ENCODE data around the gene AGAP1. TPM values are rescaled to one million over a fixed set of nuclear protein-coding genes. Genes with fewer than 3 reads are reported as not detected.

AGAP1 gene
- total RNA-seq, 2 donors from 2014 or later, result 16.1 to 40.1 TPM

DNA sequence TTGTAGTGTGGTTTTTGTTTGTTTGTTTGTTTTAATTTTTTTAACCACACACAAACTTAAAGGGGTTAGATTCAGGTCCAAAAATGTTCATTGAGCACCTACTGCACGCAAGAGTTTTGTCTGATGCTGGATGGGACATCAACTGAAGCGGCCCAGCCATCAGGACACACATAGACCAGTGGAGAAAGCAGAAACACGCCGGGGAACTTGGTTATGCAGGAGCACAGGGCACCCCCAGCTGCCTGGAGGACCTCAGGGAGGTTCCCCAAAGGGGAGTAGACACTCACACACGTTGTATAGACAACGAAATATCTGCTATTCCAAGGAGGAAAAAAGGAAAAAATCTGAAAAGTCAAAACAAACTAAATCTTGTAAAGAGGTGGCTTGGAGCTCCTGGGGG, 482.7 kb downstream of the AGAP1 start:
- 92% methylated on average over 6 of the region's 6 CpGs for WGBS
- no peak for DNase-seq (ENCODE audit: low spot score)
- intact Hi-C loops (cut with DNase I), result no loop called here
- no peak overlapping the region for H3K27ac ChIP-seq
- no peak overlapping the region for H3K4me3 ChIP-seq
- no peaks in the 10 kb centered on the region for H3K4me1 ChIP-seq (replicated peaks)
- TF ChIP-seq, protein P1, sequence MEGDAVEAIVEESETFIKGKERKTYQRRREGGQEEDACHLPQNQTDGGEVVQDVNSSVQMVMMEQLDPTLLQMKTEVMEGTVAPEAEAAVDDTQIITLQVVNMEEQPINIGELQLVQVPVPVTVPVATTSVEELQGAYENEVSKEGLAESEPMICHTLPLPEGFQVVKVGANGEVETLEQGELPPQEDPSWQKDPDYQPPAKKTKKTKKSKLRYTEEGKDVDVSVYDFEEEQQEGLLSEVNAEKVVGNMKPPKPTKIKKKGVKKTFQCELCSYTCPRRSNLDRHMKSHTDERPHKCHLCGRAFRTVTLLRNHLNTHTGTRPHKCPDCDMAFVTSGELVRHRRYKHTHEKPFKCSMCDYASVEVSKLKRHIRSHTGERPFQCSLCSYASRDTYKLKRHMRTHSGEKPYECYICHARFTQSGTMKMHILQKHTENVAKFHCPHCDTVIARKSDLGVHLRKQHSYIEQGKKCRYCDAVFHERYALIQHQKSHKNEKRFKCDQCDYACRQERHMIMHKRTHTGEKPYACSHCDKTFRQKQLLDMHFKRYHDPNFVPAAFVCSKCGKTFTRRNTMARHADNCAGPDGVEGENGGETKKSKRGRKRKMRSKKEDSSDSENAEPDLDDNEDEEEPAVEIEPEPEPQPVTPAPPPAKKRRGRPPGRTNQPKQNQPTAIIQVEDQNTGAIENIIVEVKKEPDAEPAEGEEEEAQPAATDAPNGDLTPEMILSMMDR (IDR thresholded peaks at IDR 0.05), result no peak
- no peak for TF ChIP-seq POLR2AphosphoS5 (IDR thresholded peaks at IDR 0.05)
- no peak for TF ChIP-seq POLR2A (IDR thresholded peaks at IDR 0.05)
- H3K27me3 ChIP-seq (replicated peaks; ENCODE audit: insufficient read depth), result no peaks in the 10 kb centered on the region
- no peaks in the 10 kb centered on the region for H3K36me3 ChIP-seq
- H3K9me3 ChIP-seq, result no peaks in the 10 kb centered on the region

DNA sequence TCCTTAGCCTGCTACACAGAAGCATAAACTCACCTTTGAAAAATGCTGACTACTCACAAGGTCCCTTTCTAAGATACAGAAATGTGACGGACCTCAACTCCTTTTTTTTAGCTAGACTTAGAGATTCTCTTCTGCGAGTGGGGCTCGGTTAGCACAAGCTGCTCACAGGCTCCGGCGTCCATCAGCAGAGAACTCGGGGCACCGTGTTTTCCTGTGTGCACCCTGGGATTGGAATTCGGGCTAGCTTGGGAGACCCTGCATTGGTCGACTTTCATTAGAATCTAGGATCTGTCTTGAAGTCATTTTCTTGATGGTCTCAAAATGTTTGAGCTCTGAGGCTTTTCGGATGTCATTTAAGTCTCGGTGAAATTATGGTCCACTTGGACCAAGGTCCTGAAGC, 483.1 kb downstream of the AGAP1 start:
- no peak for TF ChIP-seq POLR2AphosphoS5 (IDR thresholded peaks at IDR 0.05)
- TF ChIP-seq, protein P1 (IDR thresholded peaks at IDR 0.05), result no peak
- no peak for TF ChIP-seq POLR2A (IDR thresholded peaks at IDR 0.05)

DNA sequence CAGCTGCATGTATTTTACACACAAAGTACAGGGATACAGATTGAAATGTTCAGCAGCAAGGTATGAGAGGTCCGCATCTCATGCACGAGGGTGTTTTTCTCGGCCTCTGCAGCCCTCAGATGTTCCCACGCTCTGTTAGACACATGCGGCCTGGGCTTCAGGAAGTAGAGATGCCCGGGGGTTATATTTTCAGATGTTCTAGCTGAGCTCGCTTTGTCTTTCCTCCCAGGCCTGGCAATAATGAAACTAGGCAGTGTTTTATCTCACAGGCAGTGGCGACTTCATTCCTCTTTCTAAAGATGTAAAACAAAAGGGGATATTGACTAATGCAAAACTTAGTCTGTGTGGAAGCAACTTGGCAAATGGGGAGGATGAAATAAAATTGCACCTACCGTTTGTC, 483.6 kb downstream of the AGAP1 start:
- Histone ChIP-seq H3K9me3 (no peaks in the 10 kb centered on the region), H3K27me3 (replicated peaks; ENCODE audit: insufficient read depth) (no peaks in the 10 kb centered on the region), H3K4me3 (no peak overlapping the region), H3K4me1 (replicated peaks) (no peaks in the 10 kb centered on the region), H3K27ac (no peak overlapping the region), H3K36me3 (no peaks in the 10 kb centered on the region)
- DNase-seq (ENCODE audit: low spot score), result no peak
- WGBS, result 93% methylated on average over 9 of the region's 9 CpGs
- TF ChIP-seq POLR2A (IDR thresholded peaks at IDR 0.05) (no peak), POLR2AphosphoS5 (IDR thresholded peaks at IDR 0.05) (no peak)
- TF ChIP-seq, protein P1 (IDR thresholded peaks at IDR 0.05), result no peak
- intact Hi-C loops (cut with DNase I), result no loop called here

More for the DNA sequence above, 483.1 kb downstream of the AGAP1 start:
- H3K4me1 ChIP-seq (replicated peaks), result no peaks in the 10 kb centered on the region
- no peak for DNase-seq (ENCODE audit: low spot score)
- 97% methylated on average over 11 of the region's 11 CpGs for whole genome bisulfite sequencing
- no peaks in the 10 kb centered on the region for H3K9me3 ChIP-seq
- no peak overlapping the region for H3K4me3 ChIP-seq
- no peak overlapping the region for H3K27ac ChIP-seq
- H3K36me3 ChIP-seq, result no peaks in the 10 kb centered on the region
- H3K27me3 ChIP-seq (replicated peaks; ENCODE audit: insufficient read depth), result no peaks in the 10 kb centered on the region
- intact Hi-C loops (cut with DNase I), result no loop called here

DNA sequence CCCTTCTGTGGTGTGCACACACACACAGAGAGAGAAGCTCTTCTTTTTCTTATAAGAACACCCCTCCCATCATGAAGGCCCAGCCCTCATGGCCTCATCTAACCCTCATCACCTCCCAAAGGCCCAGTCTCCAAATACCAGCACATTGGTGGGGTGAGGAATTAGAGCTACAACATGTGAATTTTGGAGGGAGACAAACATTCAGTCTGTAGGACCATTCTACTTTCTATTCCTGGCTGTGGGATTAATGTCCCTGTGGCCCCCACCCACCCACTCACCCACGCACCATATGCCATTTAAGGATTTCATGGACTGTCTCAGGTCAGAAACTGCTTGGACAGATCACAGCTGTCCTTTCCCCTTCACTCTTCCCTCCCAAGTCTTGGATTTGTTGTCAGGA, 484.2 kb downstream of the AGAP1 start:
- Histone ChIP-seq H3K27me3 (replicated peaks; ENCODE audit: insufficient read depth) (no peaks in the 10 kb centered on the region), H3K36me3 (no peaks in the 10 kb centered on the region), H3K4me1 (replicated peaks) (no peaks in the 10 kb centered on the region), H3K27ac (no peak overlapping the region), H3K4me3 (no peak overlapping the region), H3K9me3 (no peaks in the 10 kb centered on the region)
- TF ChIP-seq, protein P1 (IDR thresholded peaks at IDR 0.05), result no peak
- TF ChIP-seq POLR2AphosphoS5 (IDR thresholded peaks at IDR 0.05) (no peak), POLR2A (IDR thresholded peaks at IDR 0.05) (no peak)
- 92% methylated on average over 1 of the region's 1 CpG for WGBS
- intact Hi-C loops (cut with DNase I), result no loop called here
- no peak for DNase-seq (ENCODE audit: low spot score)

DNA sequence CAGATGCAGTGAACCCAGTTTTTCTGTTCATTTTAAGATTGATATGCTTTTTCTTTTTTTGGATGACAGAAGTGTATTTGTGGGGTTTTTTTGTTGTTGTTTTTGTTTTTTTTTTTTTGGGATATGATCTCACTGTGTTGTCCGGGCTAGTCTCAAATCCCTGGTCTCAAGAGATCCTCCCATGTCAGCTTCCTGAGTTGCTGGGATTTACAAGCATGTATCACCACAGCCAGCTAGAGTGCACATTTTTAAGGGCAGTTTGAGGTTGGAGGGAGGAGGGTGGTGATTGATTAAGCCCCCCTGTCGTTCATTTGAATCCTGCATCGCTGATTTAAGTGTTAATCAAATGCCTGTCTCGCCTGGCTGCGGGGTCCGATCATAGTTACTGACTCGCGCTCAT, 485.2 kb downstream of the AGAP1 start:
- Histone ChIP-seq H3K4me3 (no peak overlapping the region), H3K36me3 (no peaks in the 10 kb centered on the region), H3K27me3 (replicated peaks; ENCODE audit: insufficient read depth) (no peaks in the 10 kb centered on the region), H3K4me1 (replicated peaks) (no peaks in the 10 kb centered on the region), H3K27ac (no peak overlapping the region), H3K9me3 (no peaks in the 10 kb centered on the region)
- intact Hi-C loops (cut with DNase I), result no loop called here
- TF ChIP-seq, protein P1 (IDR thresholded peaks at IDR 0.05), result no peak
- TF ChIP-seq POLR2A (IDR thresholded peaks at IDR 0.05), result no peak
- DNase-seq (ENCODE audit: low spot score), result no peak
- 88% methylated on average over 8 of the region's 8 CpGs for WGBS
